DMS53 (cell line): ENCODE data around the gene UGT1A7.
A peak's percentile ranks its signal among the peaks of the same experiment; 100 is the strongest.

ENCODE experiments used
- DNase-seq: peaks from one replicate; lab custom pipeline; 2025; lab: John Stamatoyannopoulos, UW

UGT1A7 gene

DNA sequence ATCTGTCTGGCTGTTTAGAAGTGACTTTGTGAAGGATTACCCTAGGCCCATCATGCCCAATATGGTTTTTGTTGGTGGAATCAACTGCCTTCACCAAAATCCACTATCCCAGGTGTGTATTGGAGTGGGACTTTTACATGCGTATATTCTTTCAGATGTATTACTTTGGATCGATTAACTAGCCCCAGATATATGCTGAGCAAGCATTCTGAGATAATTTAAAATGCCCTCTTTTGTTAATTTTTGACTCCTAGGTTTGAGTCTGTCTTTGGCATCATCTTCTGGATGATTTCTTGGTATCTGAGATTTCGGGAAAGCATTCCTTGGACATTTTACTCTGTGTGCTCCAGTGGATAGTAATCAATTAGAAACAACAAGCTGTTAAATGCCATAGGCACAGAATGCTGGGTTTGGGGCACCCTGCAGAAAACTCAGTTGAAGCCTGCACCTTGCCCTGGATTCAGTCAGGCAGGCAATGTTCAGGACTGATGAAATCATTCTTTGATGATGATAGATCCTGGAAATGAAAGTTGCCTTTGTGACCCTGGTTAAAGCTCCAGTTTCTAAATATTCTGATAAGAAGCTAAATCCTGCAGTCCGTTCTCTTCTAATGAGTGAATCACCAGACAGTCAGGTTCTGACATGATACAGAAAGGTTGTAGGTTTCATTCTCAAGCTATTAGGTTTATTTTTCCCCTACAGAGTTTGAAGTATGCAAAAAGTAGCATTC is 79.5 kb downstream of the UGT1A7 start:
- no peak for DNase-seq

DNA sequence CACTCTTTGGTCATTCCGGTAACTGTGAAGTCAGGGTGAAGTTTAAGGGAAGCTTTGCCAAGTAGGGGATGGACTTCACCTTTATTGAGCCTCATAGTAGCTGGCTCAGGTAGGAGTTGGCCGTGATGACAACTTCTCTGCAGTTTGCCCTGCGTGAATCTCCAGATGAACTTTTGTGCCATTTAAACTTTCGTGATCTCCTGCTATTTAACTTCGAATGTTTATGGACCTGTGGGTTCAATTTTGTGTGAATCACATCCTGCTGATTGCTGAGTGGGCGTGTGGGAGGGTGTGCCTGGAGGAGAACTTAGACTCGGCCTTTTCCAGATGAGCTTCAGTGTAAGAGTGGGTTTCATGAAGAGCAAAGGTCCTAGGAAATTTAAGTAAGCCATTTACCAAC is 82.6 kb downstream of the UGT1A7 start:
- DNase-seq = no peak

DNA sequence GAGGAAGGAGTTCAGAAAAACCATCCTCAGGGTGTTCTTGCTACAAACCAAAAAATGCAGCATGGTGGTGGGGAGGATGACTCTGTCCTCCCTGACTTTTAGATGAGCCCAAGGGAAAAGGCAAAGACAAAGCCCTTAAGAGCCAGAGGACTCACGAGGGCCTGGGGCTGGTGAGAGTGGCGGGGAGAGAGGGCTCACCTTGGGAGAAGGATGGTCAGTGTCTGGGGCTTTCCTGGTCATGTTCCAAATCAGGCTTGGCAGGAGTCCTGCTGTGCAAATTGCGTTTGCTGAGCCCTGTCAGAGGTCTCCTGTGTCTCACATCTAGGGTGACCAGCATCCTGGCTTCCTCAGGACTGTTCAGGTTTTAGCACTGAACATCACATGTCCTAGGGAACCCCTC is 83.1 kb downstream of the UGT1A7 start:
- DNase-seq = no peak

GRCh38 chr2:233766416-233766815 is 84.7 kb downstream of the UGT1A7 start:
- no peak for DNase-seq

- peak; percentile 24 for DNase-seq
Observed at GRCh38 chr2:233768076-233768475, 86.4 kb downstream of the UGT1A7 start.

DNA sequence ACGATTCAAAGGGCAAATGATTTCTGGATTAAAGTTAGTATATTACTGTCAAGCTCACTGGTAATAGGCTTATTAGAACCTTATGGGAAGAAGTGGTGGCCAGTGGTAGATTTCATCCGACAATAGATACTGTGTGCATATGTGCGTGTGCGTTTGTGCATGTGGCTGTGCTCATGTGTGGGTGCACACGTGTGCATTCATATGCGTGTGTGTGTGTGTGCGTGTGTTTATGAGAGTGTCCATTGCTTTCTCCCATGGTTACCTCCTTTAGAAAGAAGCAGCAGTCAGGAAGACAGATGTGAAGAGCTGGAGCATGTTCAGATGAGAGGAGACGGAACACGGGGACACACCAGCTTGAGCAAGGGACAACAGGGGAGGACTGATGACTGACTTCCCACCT is 87.6 kb downstream of the UGT1A7 start:
- DNase-seq = no peak

DNA sequence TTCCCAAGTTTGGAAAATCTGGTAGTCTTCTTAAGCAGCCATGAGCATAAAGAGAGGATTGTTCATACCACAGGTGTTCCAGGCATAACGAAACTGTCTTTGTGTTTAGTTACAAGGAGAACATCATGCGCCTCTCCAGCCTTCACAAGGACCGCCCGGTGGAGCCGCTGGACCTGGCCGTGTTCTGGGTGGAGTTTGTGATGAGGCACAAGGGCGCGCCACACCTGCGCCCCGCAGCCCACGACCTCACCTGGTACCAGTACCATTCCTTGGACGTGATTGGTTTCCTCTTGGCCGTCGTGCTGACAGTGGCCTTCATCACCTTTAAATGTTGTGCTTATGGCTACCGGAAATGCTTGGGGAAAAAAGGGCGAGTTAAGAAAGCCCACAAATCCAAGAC is 90.5 kb downstream of the UGT1A7 start:
- no peak for DNase-seq

DNA sequence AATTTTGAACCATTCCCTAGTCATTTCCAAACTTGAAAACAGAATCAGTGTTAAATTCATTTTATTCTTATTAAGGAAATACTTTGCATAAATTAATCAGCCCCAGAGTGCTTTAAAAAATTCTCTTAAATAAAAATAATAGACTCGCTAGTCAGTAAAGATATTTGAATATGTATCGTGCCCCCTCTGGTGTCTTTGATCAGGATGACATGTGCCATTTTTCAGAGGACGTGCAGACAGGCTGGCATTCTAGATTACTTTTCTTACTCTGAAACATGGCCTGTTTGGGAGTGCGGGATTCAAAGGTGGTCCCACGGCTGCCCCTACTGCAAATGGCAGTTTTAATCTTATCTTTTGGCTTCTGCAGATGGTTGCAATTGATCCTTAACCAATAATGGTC is 90.9 kb downstream of the UGT1A7 start:
- no peak for DNase-seq

GRCh38 chr2:233773854-233774253 is 92.2 kb downstream of the UGT1A7 start:
- no peak for DNase-seq

- DNase-seq = no peak
Observed at GRCh38 chr2:233775414-233775813, 93.7 kb downstream of the UGT1A7 start.

DNA sequence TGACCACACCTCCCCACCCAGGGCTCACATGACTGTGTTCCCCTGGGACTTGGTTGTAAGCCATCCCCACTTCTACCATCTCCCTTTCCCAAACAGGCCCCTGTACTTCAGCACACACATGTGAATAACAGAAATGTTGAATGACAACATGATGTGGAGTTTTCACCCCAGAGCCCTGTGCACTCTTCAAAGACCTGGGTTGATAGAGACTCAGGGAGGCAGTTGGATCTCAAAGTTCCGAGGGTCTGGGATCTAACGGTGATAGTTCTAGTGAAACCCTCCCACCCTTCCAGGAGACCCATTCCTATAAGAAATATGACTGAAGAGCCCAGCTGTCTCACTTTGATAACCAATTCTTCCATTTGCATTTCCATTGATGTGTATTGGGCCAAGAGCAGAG is 96.3 kb downstream of the UGT1A7 start, which contains the start of gene MROH2A:
TSS of gene MROH2A (plus strand) at position 301 of the 400 bp plus-strand sequence. CDS start 1,029 bp downstream, outside the sequence.
- DNase-seq = no peak

DNA sequence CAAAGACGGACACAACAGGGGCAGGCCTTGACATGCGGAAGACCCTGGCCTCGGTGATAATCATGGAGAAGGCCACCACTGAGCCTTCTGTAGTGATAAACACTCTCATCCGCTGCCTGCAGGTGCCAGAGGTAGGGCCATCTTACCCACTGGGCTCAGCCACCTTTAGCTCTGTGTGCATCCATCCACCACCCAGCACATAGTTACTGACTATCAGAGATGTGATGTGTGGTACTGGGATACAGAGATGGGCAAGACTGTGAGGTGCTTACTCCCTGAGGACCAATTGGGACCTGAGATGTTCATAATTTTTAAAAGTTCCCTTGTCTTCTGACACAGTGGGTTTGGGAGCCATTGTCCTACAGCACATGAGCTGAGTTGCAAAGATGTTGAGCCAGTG is 98.0 kb downstream of the UGT1A7 start:
- DNase-seq = no peak

DNA sequence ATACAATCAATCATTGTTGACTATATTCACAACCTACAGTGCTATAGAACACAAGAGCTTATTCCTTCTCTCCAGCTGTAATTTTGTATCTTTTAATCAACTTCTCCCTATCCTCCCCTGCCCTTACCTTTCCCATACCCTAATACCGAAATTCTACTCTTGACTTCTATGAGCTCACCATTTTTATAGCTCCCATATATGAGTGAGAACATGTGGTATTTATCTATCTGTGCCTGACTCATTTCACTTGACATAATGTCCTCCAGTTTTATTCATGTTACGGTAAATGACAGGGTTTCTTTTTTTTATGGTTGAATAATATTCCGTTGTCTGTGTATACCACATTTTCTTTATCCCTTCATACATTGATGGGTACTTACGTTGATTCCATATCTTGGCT is 99.1 kb downstream of the UGT1A7 start:
- no peak for DNase-seq

- DNase-seq = no peak
Observed at GRCh38 chr2:233789554-233789953, 107.9 kb downstream of the UGT1A7 start.

DNA sequence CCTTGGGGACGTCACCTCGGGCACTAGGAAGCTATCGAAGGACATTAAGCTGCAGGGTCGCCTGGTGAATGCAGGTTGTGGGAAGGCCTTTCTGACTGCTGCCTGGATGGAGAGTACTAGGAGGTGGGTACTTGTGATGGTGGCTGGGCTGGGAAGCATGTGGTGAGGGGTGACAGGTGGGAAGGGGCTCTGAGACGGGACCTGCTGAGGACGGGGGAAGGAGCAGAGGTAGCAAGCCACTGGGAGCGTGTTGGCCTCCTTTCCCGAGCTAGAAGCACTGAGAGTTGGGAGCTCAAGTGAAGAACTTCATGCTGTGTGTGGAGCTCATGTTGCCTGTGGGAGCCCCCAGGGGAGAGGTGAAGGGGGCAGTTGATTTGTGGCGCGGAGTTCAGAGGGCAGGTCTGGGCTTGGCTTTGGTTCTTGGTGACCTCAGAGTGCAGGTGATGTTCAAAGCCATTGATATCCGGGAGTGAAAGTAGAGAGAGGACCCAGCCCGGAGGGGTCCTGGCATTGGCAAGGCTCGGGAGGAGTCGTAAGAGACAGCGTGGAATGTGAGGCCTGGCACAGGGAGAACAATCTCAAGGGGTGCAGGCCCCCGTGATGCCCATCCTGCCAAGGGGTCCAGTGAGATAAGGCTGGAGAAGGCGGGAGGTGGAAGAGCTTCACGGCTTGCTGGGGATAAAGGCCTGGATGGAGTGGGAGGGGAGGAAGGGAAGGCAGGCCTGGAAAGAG is 109.6 kb downstream of the UGT1A7 start:
- no peak for DNase-seq

DNA sequence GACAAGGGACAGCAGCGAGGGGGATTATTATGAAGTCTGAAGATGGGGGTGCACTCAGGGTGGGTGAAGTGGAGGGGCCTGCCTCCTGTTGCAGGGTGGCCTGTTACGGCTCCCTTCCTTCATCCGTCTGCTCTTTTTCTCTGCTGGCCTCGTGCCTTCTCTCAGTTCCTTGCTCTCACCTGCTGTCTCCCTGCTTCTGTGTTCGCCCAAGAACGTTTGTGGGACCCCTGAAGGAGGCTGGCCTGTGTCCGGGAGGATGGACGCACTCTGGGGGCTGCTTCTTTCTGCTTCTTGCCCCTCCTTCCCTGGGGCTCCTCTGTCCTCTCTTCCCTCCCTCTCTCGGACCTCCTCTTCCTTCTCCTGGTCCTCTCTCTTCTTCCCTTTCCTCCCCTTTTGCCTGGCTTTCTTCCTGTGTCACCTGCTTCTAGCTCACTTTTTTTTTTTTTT is 110.2 kb downstream of the UGT1A7 start:
- peak; percentile 42 for DNase-seq

DNA sequence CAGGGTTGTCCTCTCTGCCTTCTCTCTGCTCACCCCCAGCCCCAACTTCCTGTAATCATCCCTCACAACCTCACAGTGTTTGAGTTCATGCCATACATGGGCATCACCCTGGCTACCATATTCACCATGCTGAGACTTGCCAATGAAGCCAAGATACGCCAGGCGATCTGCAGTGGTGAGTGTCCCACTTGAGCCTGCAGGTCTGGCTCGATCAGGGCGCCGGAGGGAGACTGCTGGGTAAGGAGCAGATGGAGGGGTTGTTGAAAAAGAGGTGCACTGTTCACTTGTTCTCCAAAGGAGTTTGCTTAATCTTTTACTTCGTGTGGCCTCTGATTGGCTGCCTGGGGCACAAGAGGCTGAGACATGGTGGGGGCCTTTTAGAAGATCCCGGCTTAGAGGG is 111.0 kb downstream of the UGT1A7 start:
- peak; percentile 23 for DNase-seq

DNA sequence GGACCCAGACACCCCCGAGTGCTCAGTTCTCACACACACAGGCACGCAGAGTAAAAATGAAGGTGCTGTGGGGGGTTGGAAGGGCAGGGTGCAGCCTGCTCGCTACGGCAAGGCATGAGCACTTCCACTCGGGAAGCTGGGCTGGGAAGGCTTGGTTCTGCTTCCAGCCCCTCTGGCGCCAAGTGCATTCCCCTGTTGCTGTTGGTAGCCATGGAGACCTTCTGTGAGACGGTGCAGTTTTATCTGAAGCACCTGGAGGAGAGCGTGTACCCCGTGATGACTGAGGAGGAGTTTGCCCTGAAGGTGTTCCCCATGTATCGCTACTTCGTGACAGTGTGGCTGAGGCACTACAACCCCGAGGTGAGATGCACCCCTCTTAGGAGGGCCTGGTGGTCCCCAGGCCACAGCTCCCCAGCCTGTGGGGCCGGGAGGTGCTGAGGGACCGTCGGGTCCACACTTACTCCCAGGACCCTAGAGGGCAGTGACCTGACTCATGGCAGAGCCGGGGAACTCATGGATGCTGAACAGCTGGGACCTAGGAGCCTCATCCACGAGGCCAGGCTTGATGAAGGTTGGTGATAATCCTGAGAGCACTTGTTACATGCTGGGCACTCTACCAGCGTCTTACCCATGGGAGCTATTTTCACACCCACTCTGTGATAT is 111.9 kb downstream of the UGT1A7 start:
- peak; percentile 8 for DNase-seq

DNA sequence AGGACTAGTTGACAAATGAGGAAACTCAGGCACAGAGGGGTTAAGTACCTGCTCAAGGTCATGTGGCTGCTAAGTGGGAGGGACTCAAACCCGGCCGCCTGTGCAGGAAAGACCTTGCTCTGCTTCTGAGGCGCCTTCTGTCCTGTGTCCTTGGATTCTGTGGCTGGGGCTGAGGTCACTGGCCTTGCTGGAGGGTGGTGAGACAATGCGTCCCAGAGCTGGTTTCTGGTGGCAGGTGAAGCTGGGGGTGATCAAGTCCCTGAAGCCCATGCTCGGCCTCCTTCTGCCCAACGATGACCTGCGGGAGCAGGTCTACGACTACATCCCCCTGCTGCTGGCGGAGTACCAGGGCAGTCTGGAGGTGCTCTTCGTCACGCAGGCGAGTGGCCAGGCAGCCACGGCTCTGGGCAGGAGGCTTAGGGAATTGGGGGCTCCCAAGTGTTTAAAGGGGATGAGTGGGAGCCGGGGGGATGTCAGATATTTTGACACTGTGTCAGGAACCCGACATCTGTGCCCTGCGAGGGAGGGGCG is 112.5 kb downstream of the UGT1A7 start:
- DNase-seq = no peak

DNA sequence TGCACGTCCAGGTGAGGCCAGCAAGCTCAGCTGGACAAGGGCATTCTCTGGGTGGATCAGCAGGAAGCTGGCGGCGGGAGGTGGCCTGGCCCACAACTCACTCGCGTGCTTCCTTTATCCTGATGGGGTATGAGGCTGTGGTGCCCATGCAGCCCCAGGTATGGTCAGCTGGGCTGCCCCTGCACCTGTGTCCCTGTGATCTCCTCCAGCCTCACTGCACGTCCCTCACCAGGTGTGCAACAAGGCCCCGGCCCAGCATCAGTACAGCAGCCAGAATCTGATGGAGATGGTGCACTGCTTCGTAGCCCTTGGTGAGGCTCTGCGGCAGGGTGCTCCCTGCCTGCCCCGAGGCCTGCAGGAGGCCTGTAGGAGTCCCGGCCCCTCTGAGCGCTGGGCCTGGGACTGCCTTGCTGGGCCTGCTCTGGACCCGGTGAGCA is 114.1 kb downstream of the UGT1A7 start:
- DNase-seq = no peak

- DNase-seq = no peak
Observed at GRCh38 chr2:233796254-233796653, 114.6 kb downstream of the UGT1A7 start.

- no peak for DNase-seq
Observed at GRCh38 chr2:233798335-233799086, 116.8 kb downstream of the UGT1A7 start.
